Stimulated activated CD4-positive, alpha-beta T cell treated with anti-CD3 and anti-CD28 coated beads, Interleukin-4, amount 100 ng/mL, for 4 hours (primary cell): ENCODE results near the gene NAGPA.
"Not testable (repeated sequence)": the region's sequence is repeated elsewhere in the genome, so short reads cannot be mapped to it uniquely, and the experiment has no call there.

ENCODE experiments used
- DNase-seq, 2 experiments: peaks; one replicate each; pipeline ENCODE4 v3.0.0-alpha.2; 2020

Gene NAGPA

GRCh38 chr16:5060073-5060641 is 26.4 kb upstream of the NAGPA start:
- DNase-seq = no peak

GRCh38 chr16:5059386-5060072 is 25.8 kb upstream of the NAGPA start:
- no peak for DNase-seq

GRCh38 chr16:5058476-5058875 is 24.7 kb upstream of the NAGPA start:
- no peak for DNase-seq

DNA sequence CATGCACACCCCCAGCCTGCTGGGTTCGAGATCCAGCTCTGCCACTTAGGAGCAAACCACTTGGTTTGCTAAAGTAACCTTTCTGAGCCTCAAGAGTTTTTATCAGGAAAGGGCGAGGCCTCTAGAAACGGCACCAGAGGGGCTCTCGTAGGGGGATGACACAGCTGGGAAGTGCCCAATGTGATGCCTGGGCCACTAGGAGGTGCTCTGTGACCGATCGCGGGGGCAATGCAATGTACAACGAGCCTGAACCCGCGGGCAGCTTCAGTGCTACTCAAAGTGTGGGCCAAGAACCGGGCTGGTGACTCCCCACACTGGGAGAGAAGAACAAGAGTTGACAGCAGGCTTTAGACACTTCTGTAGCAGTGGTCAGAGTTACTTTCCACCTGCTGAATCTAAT is 22.6 kb upstream of the NAGPA start:
- DNase-seq = peak; percentile 32 to 37

DNA sequence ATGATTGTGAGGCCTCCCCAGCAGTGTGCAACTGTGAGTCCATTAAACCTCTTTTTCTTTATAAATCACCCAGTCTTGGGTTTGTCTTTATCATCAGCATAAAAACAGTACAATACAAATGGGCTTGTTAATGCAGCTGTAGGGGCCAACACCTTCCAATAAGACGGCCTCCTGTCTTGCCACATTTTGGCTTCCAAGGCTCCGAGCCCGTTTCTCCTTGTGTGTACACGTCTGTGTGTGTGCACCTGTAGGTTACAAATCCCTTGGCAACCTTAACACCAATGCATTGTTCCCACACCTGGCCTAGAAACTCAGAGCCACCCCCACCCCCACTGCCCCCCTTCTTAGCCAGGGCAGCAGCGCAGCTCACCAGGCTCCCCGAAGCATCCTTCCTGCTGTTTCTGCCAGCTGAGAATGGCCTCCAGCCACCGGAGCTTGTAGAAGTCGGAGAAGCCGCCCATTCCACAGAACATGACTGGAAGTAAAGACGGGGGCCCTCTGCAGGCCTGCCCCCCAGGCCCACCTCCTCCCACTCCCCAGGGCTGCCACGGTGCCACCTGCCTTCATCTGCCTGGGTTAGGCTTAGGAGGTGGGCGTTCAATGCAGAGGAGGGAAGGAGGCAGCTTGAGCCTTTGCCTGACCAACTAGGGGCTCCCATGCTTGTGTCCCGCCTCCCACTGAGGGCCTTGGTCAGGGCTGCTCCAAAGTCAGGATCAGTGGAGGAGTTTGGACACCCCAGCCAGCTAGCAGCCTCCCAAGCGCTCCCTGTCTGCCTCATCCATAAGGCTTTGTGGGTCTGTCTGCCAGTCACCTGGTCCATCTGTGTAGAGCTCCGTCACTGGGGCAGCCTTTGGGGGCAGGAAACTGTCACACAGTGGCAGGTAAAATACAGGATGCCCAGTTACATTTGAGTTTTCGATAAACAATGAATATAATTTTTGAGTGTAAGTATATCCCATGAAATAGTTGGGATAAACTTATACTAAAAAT is 21.4 kb upstream of the NAGPA start:
- no peak for DNase-seq

- no peak for DNase-seq
These were observed 13.2 kb upstream of the NAGPA start for GRCh38 chr16:5046914-5047313.

DNA sequence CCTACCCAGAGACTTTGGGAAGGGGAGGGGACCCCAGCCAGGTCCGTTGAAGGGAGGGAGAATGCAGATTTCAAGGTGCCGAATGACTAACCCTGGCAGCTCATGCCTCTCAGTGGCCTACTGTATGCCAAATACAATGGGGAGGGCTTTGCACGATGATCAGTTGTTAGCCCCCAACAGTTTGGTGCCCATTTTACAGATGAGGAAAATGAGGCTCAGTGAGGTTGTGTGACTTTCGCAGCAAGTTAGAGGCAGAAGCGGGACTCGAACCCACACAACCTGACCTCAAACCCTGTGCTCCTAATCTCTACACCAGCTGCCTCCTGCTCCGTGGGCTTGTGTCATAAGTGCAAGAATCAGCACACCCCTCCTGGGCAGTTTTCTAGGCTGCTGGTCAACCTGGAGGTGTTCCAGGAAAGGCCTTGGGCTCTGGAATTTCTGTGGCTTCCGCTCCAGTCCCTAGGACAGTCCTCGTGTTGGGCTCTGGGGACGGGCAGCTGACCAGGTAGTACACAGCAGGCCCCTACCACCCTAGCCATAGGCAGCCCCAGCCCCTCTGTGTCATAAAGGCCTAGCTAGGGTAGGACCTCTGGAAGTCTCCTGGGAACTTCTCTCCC is 11.9 kb upstream of the NAGPA start:
- no peak for DNase-seq

DNA sequence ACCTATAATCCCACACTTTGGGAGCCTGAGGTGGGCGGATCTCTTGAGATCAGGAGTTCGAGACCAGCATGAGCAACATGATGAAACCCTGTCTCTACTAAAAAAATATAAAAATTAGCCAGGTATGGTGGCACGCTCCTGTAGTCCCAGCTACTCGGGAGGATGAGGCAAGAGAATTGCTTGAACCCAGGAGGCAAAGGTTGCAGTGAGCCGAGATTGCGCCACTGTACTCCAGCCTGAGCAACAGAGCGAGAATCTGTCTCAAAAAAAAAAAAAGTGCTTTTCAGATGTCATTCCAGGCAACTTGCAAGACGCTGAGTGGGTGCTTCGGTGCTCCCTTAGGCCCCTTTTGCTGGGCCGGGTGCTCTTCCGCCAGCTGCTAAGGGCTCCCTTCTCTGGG is 10.8 kb upstream of the NAGPA start:
- not testable (repeated sequence) for DNase-seq

DNA sequence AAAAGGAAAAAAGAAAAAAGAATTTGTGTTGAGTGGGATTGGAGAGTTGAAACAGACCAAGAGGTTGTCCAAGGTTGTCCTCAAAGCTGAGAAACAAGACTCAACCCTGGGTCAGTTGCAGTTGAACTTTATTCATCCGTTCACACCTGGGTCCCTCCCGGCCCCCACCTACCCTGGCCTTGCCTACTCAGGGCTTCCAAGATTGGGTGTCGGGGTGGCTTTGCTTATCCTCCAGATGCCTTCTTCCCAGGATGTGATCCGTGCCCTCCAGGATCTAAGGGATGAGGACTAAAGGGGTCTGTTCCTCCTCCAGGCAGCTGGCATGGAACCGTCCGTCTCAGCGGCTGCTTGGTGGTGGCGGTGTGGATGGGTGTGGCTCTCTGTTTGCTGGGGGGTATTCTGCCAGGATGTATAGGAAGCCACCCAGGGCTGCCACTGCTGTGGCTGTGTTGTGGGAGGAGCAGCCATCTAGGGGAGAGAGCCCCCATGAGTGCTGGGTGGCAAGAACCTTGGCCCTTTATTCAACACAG is 10.3 kb upstream of the NAGPA start:
- DNase-seq = no peak

DNA sequence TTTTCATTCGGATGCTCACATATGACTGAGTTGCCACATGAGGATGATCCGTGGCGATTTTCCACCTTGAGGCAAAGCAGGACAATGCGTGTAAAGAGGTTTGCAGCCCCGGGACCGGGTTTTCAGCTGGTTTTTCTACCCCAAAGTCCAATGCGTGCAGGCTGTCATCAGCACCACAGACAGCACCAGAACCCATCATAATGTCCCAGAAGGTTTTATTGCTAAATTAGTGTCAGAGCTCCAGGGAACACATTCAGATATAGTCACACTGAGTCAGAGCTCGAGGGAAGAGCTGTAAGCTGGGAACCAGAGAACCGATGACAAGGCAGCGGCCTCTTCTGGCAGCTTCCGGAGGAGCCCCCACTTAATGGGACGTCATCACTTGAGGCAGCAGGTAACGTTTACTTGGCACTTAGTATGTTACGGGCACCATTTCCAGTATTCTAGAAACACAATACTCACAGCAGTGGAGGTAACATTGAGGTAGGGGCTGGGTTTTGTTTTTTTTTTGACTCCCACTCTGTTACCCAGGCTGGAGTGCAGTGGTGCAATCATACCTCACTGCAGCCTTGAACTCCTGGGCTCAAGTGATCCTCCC is 8.9 kb upstream of the NAGPA start:
- no peak for DNase-seq

DNA sequence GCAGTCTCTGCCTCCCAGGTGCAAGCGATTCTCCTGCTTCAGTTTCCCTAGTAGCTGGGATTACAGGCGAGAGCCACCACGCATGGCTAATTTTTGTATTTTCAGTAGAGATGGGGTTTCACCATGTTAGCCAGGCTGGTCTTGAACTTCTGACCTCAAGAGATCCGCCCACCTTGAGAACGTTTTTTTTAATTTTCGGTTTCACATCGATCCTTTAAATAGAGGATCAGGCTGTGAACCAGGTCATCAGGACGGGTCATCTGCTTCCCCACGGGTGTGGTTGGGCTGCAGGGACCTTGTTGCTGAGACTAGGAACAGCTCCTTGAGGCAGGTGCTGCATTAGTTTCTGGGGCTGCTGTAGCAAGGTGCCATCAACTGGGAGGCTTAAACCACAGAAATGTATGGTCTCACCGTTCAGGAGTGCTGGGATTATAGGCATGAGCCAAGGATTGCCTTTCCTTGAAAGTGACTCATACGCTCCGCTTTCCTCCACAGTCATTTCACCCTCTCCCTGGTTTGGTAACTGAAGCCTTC is 7.9 kb upstream of the NAGPA start:
- no peak for DNase-seq

DNA sequence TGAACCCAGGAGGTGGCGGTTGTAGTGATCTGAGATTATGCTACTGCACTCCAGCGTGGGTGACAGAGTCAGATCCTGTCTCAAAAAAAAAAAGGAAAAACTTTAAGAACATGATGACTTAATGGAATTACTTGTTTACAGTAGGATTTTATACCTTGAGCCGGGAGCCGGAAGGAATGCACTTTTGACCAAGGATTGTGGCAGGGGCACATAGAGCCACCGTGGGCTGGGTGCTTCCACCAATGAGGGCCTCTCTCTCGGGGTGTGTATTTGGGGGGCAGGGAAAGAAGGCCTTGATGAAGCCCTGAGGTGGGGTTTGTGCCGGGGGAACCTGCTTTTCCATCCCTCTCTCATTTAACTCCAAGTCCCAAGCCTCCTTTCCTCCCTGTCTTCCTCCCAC is 6.7 kb upstream of the NAGPA start:
- DNase-seq = no peak

- no peak for DNase-seq
These were observed 2.8 kb upstream of the NAGPA start for GRCh38 chr16:5036228-5037156.

DNA sequence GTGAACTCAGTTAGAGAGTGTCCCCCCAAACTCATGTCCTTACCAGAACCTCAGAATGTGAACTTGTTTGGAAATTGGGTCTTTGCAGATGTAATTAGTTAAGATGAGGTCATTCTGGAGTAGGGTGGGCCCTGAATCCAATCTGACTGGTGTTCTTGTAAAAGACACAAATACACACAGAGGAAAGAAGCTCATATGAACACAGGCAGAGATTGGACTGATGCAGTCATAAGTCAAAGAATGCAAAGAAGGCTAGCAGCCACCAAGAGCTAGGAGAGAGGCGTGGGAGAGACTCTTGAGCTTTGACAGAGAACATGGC is 2.1 kb upstream of the NAGPA start:
- no peak for DNase-seq

GRCh38 chr16:5034167-5034523 is 410 bp upstream of the NAGPA start:
- DNase-seq = no peak

GRCh38 chr16:5032748-5033167 is 977 bp downstream of the NAGPA start:
- DNase-seq = no peak

- DNase-seq = no peak
These were observed 2.1 kb downstream of the NAGPA start for GRCh38 chr16:5031601-5032000.

GRCh38 chr16:5030251-5030870 is 3.4 kb downstream of the NAGPA start:
- no peak for DNase-seq

DNA sequence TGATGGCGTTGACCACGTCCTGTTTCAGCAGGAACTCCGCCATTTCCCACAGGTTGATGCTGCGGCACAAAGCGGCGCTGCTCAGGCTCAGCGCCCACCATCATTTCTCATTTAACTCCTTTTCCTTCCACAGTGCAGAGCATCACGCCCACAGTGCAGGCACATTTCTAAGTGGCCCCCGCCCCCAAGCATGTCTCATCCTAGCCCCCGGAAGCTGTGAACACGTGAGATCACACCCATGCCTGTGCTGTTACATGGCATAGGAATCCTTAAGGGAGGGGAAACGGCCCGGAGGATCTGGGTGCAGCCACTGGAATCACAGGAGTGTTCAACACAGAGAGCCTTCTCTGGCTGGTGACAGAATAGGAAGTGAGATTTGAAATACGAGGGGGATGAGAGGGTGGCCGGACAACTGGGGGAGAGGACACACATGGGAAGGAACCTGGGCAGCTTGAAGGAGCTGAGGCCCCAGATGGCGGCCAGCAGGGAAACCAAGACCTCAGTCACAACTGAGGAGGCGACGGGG is 4.7 kb downstream of the NAGPA start:
- no peak for DNase-seq

GRCh38 chr16:5027575-5028235 is 6.0 kb downstream of the NAGPA start:
- DNase-seq = no peak
